NCI-H526 (cell line): ENCODE measurements around the gene APOL1.
"Not testable (repeated sequence)": the region's sequence is repeated elsewhere in the genome, so short reads cannot be mapped to it uniquely, and the experiment has no call there.

ENCODE experiments used
- DNase-seq, 2 experiments: peaks; one replicate each; lab custom pipeline; 2025; lab: John Stamatoyannopoulos, UW

The APOL1 gene, protein sequence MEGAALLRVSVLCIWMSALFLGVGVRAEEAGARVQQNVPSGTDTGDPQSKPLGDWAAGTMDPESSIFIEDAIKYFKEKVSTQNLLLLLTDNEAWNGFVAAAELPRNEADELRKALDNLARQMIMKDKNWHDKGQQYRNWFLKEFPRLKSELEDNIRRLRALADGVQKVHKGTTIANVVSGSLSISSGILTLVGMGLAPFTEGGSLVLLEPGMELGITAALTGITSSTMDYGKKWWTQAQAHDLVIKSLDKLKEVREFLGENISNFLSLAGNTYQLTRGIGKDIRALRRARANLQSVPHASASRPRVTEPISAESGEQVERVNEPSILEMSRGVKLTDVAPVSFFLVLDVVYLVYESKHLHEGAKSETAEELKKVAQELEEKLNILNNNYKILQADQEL

DNA sequence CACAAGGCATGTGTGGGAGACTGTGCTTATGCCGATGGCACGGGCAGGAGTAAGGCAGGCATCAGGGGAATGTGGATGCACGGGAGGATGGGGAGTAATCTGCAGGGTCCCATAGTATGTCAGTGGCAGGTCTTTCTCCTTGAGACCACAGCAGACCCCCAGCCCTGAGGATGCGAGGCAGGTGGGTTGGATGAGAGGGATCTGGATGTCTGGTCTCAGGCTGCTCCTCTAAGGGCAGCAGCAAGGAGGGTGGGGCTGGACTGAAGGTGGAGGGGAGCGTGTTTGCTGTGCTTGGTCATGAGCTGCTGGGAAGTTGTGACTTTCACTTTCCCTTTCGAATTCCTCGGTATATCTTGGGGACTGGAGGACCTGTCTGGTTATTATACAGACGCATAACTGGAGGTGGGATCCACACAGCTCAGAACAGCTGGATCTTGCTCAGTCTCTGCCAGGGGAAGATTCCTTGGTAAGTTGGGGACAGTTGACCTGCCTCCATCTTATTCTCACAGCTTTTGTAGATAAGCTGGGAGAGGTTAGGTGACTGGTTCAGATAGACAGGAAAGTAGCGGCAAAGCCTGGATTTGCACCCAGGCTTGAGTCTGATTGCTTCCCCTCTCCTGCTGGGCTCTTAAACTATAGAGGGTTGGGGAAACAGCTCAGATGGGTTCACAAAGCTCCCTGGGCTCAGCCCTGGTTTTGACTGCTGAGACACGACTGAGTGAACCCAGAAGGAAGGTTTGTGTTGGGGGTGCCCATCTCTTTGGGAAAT, at the start of gene APOL1:
Gene APOL1 (plus strand): TSS at position 380 of the 769 bp plus-strand sequence. CDS start 1,823 bp downstream, outside the sequence.
- no peak for DNase-seq

DNA sequence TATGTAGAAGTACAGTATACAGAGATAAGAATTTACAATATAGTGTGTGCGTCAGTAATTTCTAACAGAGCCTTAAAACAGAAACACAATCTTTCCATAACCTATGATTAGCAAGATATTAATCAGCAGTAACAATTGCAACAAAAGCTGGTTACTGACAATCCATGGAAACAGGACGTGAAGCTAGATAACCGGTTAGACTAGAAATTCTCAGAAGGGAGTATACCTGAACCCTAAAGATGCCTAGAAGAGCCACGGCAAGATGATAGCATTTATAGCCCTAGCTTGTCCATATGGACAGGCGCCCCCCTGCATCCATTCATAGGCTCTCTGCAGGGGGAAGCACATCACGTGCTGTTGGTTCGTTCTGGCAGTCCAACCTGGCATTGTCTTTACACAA, 49.5 kb upstream of the APOL1 start:
- DNase-seq = peak in 1 of 2 experiments; percentile 10

DNA sequence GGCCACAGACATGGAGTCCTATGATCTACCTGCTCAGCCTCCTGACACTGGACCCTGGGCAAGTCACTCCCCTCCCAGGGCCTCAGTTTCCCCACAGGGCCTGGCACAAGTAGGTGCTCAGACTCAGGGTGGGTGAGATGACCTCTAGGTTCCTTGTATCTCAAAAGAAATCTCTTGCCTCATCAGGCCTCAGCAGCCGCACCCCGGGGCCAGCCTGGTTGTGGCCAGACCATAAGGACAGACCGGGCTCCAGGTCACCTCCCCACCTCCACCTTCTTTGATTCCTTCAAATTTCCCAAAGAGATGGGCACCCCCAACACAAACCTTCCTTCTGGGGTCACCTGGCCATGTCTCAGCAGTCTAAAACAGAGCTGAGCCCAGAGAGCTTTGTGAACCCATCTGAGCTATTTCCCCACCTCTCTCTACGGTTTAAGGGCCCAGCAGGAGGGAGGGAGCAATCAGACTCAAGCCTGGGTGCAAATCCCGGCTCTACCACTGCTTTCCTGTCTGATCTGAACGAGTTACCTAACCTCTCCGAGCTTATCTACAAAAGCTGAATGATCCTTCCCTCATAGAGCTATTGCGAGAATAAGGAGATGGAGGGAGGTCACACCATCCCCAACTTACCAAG, 48.8 kb upstream of the APOL1 start:
- DNase-seq = no peak

DNA sequence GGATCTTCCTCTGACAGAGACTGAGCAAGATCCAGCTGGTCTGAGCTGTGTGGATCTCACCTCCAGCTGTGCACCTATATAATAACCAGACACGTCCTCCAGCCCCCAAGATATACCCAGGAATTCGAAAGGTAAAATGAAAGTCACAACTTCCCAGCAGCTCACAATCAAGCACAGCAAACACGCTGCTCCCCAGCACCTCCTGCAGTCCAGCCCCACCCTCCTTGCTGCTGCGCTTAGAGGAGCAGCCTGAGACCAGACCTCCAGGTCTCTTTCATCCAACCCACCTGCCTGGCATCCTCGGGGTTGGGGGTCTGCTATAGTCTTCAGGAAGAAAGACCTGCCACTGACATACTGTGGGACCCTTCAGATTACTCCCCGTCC, 48.3 kb upstream of the APOL1 start:
- DNase-seq = no peak

DNA sequence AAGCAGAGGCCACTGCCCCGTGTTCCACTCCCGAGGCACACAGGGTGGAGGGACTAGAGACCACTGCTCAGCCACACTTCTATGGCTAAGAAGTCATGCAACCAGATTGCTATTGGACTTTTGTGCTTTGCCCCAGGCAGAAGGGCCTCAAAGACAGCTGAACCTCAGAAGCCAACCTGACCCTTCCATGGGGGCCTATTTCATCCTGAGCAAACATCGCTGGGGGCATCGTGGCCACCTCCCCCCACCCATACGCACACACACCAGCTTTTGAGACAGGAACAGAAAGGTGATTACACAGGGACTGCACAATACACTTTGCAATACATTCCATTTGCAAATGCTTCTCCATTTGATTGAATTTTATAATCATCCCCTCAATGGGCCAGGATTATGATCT, 47.4 kb upstream of the APOL1 start:
- not testable (repeated sequence) for DNase-seq

DNA sequence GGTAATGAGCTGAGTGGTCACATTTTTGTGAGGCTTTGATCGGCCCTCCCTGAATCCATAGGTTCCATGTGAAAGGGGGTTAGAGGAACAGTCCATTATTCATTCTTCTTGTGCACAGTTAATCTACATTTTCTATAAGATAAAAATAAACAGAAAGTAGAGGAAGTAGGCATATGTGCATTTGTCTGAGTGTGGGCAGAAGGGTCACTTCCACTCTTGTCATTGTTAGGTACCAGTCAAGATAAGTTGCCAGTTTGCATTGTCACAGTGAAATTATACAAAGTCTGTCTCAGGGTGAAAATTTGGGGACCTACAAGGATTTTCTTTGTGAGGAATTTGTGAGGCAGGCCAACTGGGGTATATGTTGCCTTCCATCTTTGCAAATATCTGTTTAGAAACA, 46.7 kb upstream of the APOL1 start:
- DNase-seq = no peak

DNA sequence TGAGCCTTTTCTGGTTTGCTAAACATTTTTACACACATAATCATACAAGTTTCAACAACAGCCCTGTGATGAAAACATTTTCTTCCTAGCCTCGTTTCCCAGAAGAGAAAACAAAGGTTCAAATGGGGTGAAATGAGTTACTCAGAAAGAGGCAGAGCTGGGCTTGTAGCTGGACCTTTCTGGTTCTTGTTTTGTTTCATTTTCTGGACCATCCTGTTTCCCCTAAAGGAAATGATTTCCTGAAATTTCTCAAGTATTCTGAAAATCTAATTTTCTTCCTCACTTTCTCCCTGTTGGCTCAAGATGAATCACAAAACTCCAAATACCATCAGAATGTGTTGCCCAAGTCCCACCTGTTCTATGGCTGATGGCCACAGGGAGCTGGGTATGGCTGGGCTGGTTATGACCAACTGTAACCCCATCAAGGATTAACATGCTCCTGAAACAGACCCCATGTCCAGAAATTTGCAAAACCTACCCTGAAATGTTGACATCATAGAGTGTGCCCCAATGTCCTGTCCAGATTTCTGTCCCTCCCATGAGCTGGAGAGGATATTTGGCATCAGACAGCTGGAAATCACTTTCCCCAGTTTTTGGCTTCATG, 44.7 kb upstream of the APOL1 start:
- no peak for DNase-seq

DNA sequence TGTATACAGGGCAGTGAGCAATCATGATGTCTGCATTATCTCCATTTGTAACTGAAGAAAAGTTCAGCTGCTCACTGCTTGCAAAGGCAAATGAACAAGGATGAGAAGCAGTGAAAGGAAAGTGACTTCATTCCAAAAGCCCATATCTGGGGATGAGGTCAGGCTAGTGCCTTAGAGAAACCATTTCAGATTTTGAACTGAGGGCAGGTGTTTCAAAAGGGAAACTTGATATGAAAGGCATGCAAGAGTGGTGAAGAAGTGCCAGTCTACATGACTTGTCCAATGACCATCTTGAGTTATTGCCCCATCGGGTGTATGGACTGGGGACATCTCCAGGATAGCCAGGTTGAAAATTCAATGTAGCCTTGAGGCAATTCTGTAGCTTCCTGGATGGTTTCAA, 44.0 kb upstream of the APOL1 start:
- no peak for DNase-seq

DNA sequence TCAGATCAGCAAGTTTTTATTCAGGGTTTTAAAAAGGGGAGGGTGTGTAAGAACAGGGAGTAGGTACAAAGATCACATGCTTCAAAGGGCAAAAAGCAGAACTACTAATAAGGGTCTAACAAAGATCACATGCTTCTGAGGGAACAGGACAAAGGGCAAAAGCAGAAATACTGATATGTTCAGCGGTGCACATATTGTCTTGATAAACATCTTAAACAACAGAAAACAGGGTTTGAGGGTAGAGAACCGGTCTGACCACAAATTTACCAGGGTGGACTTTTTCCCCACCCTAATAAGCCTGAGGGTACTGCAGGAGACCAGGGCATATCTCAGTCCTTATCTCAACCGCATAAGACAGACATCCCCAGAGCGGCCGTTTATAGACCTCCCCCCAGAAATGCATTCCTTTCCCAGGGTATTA, 43.4 kb upstream of the APOL1 start:
- DNase-seq = not testable (repeated sequence)

DNA sequence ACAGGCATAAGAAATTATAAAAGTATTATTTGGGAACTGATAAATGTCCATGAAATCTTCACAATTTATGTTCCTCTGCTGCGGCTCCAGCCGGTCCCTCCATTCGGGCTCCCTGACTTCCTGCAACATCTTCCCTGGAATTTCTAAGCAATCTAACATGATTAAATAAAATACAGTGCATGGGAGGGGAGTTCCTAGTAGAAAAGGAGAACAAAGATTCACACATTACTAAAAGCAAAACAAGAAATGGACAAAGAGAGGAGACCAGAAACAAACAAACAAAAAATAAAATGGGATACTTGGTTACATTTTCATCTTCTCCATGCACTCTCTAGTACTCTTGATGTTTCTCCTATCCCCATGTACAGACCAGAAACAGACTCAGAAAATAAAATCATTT, 42.7 kb upstream of the APOL1 start:
- DNase-seq = no peak

DNA sequence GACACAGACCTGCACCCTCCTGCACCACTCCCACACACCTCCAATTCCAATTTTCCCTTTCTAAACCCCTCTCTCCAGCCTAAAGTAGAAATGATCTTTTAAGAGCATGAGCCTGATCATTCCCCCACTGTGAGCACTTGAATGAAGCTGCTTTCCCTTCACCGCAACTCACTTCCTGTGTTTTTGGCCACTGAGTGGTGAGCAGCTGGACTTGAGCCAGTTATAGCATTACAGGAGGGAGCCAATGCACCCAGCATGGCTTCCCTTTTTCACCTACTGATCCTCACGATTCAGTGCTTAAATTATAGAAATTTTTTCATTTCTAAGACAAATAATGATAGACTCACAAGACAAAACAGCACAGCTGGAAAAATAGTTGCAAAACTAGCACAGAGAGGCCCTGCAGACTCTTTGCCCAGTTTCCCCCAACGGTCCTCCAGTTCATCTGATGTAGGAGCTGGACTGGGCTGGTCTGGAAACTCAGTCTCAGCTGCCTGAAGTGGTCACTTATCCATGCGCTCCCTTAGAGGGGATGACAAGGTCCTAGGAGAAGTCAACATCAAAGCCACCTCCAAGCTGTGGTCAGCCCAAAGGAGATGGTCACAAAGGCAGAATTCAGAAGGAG, 41.6 kb upstream of the APOL1 start:
- no peak for DNase-seq

DNA sequence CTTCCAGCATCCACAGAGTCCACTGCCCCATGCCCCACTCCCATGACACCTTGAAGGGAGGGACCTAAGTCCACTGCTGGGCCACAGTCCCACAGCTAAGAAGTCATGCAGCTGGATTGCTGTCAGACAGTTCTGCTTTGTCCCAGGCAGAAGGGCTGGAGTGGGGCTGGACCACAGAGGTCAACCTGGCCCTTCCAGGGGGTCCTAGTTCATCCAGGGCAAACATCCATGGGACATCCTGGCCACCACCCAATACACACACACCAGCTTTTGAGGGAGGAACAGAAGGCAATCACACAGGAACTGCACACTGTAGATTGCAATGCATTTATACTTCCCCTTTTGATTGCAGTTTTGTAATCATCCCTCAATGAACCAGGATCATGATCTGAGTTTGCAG, 40.0 kb upstream of the APOL1 start:
- no peak for DNase-seq

DNA sequence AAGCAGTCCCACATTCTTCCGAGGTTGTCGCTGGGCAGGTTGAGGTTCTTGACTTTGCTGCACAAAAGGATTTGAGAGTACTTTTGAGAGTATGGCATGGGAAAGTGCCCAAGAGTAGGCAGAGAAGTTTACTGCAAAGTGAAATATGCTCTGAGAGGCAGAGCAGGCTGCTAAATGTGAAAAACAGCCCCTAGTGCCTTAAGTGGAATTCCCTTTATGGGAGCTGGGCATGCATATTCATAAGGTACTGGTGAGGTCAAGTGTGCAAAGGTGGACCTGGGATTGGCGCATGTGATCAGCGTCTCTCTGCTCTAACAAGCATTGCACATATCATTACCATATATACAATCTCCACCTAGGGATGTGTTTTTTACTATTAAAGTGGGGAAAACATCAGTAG, 39.3 kb upstream of the APOL1 start:
- no peak for DNase-seq

DNA sequence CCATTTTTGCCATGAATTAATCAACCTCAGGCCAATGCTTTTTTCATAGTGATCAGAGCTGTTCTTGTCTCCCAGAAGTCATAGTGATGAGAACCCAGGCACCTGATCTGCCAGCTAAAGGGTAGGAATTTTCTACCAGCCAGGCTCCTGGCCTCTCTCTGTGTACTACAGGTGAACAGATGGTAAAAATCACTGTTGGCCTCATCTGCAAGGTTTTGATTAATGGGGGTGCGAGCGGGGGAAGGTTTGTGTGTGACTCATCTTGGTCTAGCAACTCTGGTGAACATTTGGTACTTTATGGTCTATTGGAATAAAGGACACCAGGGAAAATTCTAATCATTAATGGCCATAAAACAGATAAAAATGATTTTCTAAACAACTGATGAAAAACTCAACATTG, 37.0 kb upstream of the APOL1 start:
- DNase-seq = no peak

DNA sequence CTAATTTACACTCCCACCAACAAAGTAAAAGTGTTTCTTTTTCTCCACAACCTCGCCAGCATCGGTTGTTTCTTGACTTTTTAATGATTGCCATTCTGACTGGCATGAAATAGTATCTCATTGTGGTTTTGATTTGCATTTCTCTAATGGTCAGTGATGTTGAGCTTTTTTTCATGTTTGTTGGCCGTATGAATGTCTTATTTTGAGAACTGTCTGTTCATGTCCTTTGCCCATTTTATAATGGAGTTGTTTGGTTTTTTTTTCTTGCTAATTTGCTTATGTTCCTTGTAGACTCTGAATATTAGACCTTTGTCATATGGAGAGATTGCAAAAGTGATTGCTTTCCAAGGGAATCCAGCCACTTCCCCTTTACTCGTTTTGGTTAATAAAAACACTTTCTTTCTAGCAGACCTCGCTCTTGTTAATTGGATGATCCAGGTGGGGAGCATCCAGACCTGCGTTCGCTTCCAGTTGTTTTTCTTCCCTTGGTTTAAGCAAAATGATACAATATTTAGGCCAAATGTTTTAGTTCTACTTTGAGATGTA, 34.2 kb upstream of the APOL1 start:
- no peak for DNase-seq

DNA sequence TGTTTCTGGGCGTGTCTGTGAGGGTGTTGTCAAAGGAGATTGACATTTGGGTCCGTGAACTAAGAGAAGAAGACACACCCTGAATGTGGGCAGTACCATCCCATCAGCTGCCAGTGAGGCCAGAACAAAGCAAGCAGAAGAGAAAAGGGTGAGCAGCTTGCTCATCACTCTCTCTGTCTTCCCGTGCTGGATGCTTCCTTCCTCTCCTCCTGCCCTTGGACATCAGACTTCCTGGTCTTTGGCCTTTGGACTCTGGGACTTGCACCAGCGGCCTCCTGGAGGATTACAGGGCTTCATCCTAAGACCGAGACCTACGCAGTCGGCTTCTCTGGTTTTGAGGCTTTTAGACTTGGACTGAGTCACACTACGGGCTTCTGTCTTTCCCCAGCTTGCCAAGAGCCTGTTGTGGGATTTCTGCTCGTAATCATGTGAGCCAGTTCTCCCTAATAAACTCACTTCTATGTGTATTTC, 32.4 kb upstream of the APOL1 start:
- peak in 1 of 2 experiments; percentile 6 for DNase-seq

DNA sequence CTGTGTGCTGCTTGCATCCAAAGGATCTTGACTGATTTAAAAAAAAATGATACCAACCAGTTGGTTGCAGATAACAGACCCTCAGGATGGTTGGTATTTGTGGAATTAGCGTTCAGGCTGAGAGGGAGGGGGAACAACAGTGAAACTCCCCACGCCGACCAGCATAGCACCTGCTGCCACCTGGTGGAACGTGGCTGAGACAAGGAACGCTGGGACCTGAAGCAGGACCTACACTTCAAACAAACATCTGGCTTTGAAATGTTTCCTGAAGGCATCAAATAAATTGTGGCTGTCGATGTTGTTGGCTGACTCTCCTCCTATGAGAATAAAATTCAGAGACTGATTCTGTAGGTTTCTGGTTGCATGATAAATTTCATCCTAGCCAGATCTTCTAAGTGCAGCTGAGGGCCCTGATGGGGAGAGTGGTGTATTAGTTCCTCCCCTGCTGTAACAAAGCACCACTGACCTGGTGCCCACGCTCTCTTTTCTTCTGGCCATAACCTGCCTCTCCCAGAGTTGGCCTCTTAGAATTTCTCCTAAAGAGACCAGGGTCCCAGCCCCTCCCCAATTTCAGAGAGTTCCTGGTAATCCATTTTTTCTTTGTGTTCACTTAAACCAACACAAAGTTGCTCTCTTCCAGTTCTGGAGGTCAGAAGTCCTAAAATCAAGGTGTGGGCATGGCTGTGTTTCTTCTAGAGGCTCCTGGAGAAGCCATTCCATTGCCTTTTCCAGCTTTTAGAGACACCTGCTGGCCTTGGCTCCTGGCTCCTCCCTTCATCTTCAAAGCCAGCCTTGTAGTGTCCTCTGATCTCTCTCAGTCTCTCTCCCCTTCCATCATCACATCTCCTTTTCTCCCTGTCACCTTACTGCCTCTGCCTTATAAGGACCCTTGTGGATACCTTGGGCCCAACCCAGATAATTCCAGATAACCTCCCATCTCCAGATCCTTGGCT, 30.9 kb upstream of the APOL1 start:
- peak in 1 of 2 experiments; percentile 25 for DNase-seq

DNA sequence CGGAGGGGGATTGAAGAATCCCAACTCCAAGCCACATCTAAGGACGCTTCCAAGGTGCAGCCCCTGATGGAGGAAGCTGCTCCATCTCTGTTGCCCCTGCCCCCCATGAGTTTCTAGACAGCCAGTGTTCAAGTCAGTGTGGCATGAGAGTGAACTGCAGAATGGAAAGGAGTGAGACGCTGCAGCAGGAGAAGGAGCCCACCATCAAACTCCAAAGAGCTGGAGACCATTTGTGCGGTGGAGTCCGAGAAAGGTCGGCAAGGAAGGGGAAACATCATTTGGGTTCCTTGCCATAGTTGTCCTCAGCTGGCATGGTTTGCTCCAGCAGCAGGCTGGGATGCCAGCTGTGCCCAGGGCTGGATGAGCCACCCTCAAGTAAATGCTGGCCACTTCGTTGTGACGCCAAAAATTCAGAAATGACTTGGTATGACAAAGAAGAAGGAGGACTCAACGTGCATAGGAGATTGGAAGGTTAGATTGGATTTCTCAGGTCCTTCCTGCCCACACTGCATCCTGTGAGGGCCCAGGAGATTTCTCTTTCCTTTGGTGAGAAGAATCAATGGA, 30.0 kb upstream of the APOL1 start:
- no peak for DNase-seq

DNA sequence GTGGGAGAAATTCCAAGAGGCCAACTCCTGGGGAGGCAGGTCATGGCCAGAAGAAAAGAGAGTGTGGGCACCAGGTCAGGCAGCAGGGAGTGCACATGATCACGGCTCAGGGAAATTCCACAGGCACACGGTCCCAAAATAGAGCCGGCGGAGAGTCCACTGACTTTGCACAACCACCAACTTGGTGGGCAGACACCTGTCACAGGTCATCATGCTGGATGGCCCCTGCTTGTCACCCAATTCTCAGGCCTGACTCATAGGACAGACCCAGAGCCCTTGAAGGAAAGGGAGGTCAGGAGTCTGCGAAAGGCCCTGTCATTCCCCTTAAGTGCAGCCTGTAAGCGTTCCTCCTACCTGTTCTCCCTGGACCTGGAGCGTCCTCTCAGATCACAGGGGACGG, 29.4 kb upstream of the APOL1 start:
- DNase-seq = no peak

DNA sequence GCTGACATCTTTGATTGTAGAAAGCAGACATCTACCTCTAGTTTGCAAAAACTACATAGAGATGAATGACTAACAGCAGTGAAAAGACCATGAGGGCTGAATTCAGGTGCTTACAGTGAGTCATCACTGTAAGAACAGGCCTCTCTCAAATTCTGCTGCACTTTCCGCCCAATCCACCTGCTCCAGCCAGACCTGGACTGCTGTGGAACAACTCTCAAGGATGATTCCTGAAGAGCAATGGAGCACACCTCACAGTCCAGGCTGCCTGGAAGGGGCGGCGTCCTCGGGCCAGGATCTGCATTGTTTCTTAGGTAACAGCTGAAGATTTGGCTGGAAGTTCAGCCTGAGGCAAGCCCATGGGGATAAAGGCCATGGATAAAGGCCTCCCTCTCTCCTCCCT, 28.7 kb upstream of the APOL1 start:
- DNase-seq = no peak
